SK-N-SH (cell line): Measurements from ENCODE around the gene BCAS4. TPM values are rescaled to one million over a fixed set of nuclear protein-coding genes. Genes with fewer than 3 reads are reported as not detected.

Source experiments
- CTCF ChIA-PET: fragments of 300-600, 350-600 bp; formaldehyde crosslinking; extraction: SDS; loops from one replicate; lab custom pipeline; 2021; lab: Yijun Ruan, JAX
- POLR2A ChIA-PET: fragments of 350-600 bp; sonication (Branson Sonifier 250); formaldehyde crosslinking; extraction: SDS; loops from one replicate; lab custom pipeline; 2020; ENCODE audit warnings: antibody characterized with exemption, inconsistent platforms; lab: Yijun Ruan, JAX
- DNase-seq: peaks from one replicate; pipeline ENCODE4 v3.0.0; 2012
- H2AFZ ChIP-seq: fragments of 200-600 bp; sonication (generic); 2 replicates; pipeline ENCODE4 v1.8.1; 2016; ENCODE audit warnings: antibody characterized with exemption, mild to moderate bottlenecking, low read depth
- H3F3A ChIP-seq: fragments of 200-600 bp; sonication (generic); replicated peaks from 2 replicates; pipeline ENCODE3; 2016; ENCODE audit warnings: antibody characterized with exemption, mild to moderate bottlenecking; ENCODE audit not compliant: insufficient read depth
- H3K27ac ChIP-seq, 2 experiments: fragments of 200-500 bp in 1 of 2; fragments of 200-600 bp in 1 of 2; sonication (Bioruptor generic) in 1 of 2; sonication (generic), shearing (Covaris generic) in 1 of 2; 2 replicates each; pipeline versions ENCODE4 v1.5.1 to v1.6.1; 2014 to 2016; ENCODE audit warnings: low read depth in 2 of 2, inconsistent platforms in 1 of 2, low read length in 1 of 2, mild to moderate bottlenecking in 1 of 2, mixed read lengths in 1 of 2
- H3K27me3 ChIP-seq: fragments of 200-600 bp; sonication (generic), shearing (Covaris generic); 2 replicates; pipeline ENCODE4 v1.6.1; 2016; ENCODE audit warnings: mixed run types; ENCODE audit not compliant: insufficient read depth
- H3K36me3 ChIP-seq, 2 experiments: fragments of 200-500 bp in 1 of 2; fragments of 200-600 bp in 1 of 2; sonication (Bioruptor generic) in 1 of 2; sonication (generic) in 1 of 2; replicated peaks in 1 of 2; 2 replicates each; pipeline versions ENCODE3 to v1.5.1; 2014 to 2016; ENCODE audit warnings: low read length in 1 of 2, mild to moderate bottlenecking in 1 of 2; ENCODE audit not compliant: insufficient read depth in 2 of 2, control insufficient read depth in 1 of 2
- H3K4me1 ChIP-seq, 2 experiments: fragments of 200-500 bp in 1 of 2; fragments of 200-600 bp in 1 of 2; sonication (Bioruptor generic) in 1 of 2; sonication (generic), shearing (Covaris generic) in 1 of 2; 2 replicates each; pipeline versions ENCODE4 v1.5.1 to v1.6.1; 2014 to 2016; ENCODE audit warnings: low read depth in 1 of 2, low read length in 1 of 2, mixed run types in 1 of 2; ENCODE audit not compliant: insufficient read depth in 2 of 2, control insufficient read depth in 1 of 2
- H3K4me2 ChIP-seq: fragments of 200-600 bp; sonication (generic), shearing (Covaris generic); 2 replicates; pipeline ENCODE4 v1.6.1; 2017; ENCODE audit warnings: mixed run types
- H3K4me3 ChIP-seq, 2 experiments: fragments of 200-500 bp in 1 of 2; fragments of 200-600 bp in 1 of 2; sonication (Bioruptor generic) in 1 of 2; sonication (generic), shearing (Covaris generic) in 1 of 2; 2 replicates each; pipeline versions ENCODE4 v1.5.1 to v1.8.1; 2014 to 2016; ENCODE audit warnings: low read depth in 2 of 2, inconsistent platforms in 1 of 2, low read length in 1 of 2, mild to moderate bottlenecking in 1 of 2, mixed read lengths in 1 of 2, moderate library complexity in 1 of 2
- H3K79me2 ChIP-seq: fragments of 200-600 bp; sonication (generic); 2 replicates; pipeline ENCODE4 v1.8.1; 2017; ENCODE audit warnings: mild to moderate bottlenecking; ENCODE audit not compliant: insufficient read depth
- H3K9ac ChIP-seq: fragments of 200-600 bp; sonication (generic); 2 replicates; pipeline ENCODE4 v1.6.1; 2017; ENCODE audit warnings: mixed run types
- H3K9me2 ChIP-seq: fragments of 200-600 bp; sonication (generic); 2 replicates; pipeline ENCODE4 v1.6.1; 2017; ENCODE audit warnings: mixed run types
- H3K9me3 ChIP-seq: fragments of 200-600 bp; sonication (generic); 2 replicates; pipeline ENCODE4 v1.6.1; 2017; ENCODE audit warnings: mixed run types, mild to moderate bottlenecking, moderate library complexity
- H4K20me1 ChIP-seq: fragments of 200-600 bp; sonication (generic); 2 replicates; pipeline ENCODE4 v1.6.1; 2017; ENCODE audit warnings: mild to moderate bottlenecking, mixed run types; ENCODE audit not compliant: insufficient read depth
- CTCF ChIP-seq: fragments of 200-600 bp; sonication (generic); IDR thresholded peaks from 2 replicates; pipeline ENCODE4 v1.6.1; 2017; ENCODE audit warnings: antibody characterized with exemption, mild to moderate bottlenecking, moderate library complexity
- GABPA ChIP-seq: IDR thresholded peaks from 2 replicates; pipeline ENCODE4 v1.4.0; 2012; ENCODE audit warnings: low read depth, mild to moderate bottlenecking
- JUND ChIP-seq: IDR thresholded peaks from 2 replicates; pipeline ENCODE4 v1.4.0; 2012
- MAX ChIP-seq: IDR thresholded peaks from 2 replicates; pipeline ENCODE4 v1.4.0; 2012; ENCODE audit warnings: low read depth
- NFIC ChIP-seq: IDR thresholded peaks from 2 replicates; pipeline ENCODE4 v1.4.0; 2012; ENCODE audit warnings: borderline replicate concordance
- NRF1 ChIP-seq: IDR thresholded peaks from 2 replicates; pipeline ENCODE4 v1.6.1; 2012; ENCODE audit warnings: low read depth, mild to moderate bottlenecking, low read length
- PBX3 ChIP-seq: IDR thresholded peaks from 2 replicates; pipeline ENCODE4; 2012
- POLR2AphosphoS5 ChIP-seq: IDR thresholded peaks from 2 replicates; pipeline ENCODE4 v1.6.1; 2012; ENCODE audit warnings: low read depth, low read length
- RAD21 ChIP-seq: IDR thresholded peaks from 2 replicates; pipeline ENCODE4 v1.6.1; 2012; ENCODE audit warnings: mild to moderate bottlenecking, low read length
- RCOR1 ChIP-seq: fragments of 150-350 bp; IDR thresholded peaks from 2 replicates; pipeline ENCODE4 v1.6.1; 2017; ENCODE audit warnings: antibody characterized with exemption, low read length
- REST ChIP-seq: IDR thresholded peaks from 2 replicates; pipeline ENCODE4 v1.6.1; 2012; ENCODE audit warnings: mild to moderate bottlenecking, low read depth, low read length, moderate library complexity
- SIN3A ChIP-seq: IDR thresholded peaks from 2 replicates; pipeline ENCODE4 v1.6.1; 2012; ENCODE audit warnings: low read depth, mild to moderate bottlenecking, low read length, moderate library complexity, borderline replicate concordance
- SMC3 ChIP-seq: IDR thresholded peaks from 2 replicates; pipeline ENCODE4 v1.6.1; 2012; ENCODE audit warnings: low read depth, low read length, improper control_type of control experiment
- TAF1 ChIP-seq: IDR thresholded peaks from 2 replicates; pipeline ENCODE4 v1.6.1; 2012; ENCODE audit warnings: low read depth, mild to moderate bottlenecking, low read length, moderate library complexity, borderline replicate concordance
- TEAD4 ChIP-seq: IDR thresholded peaks from 2 replicates; pipeline ENCODE4 v1.4.0; 2012; ENCODE audit warnings: mild to moderate bottlenecking, borderline replicate concordance; ENCODE audit not compliant: insufficient read depth
- USF1 ChIP-seq: IDR thresholded peaks from 2 replicates; pipeline ENCODE4 v1.4.0; 2012; ENCODE audit warnings: low read depth, borderline replicate concordance
- YY1 ChIP-seq: IDR thresholded peaks from 2 replicates; pipeline ENCODE4 v1.4.0; 2012; ENCODE audit warnings: low read depth, mild to moderate bottlenecking
- WGBS: methylation state at CpG from one replicate; pipeline ENCODE4 v1.1.6; 2017; ENCODE audit warnings: low lambda C conversion rate; 5-methylcytosine and 5-hydroxymethylcytosine counted together
- polyA plus RNA-seq, 3 experiments: library from polyadenylated mRNA; depleted of rRNA; stranded (reverse); fragments of >200 nt; gene quantifications; 2 replicates each; pipeline ENCODE4 v1.2.3, GENCODE V29; 2012

BCAS4 gene
- polyA plus RNA-seq, 1 of the 3 experiments (the other 2 are of a cell fraction) = 43.8 TPM

GRCh38 chr20:50805349-50805684 is 10.5 kb downstream of the BCAS4 start:
- H3K79me2 ChIP-seq = peaks cover 10% of the 10 kb centered on the region
- no peaks in the 10 kb centered on the region for H3K9me2 ChIP-seq
- DNase-seq = no peak
- H3K9ac ChIP-seq = no peak overlapping the region
- CTCF ChIA-PET = interaction anchor here (2.4 kb wide), 1 partner anchor 11 kb away, joined by 9 read pairs; the partner anchor contains the start of gene BCAS4
- H4K20me1 ChIP-seq = no peaks in the 10 kb centered on the region
- H3K4me1 ChIP-seq = no peaks in the 10 kb centered on the region
- no peaks in the 10 kb centered on the region for H3K36me3 ChIP-seq
- H3K4me2 ChIP-seq = no peak overlapping the region
- H3K9me3 ChIP-seq = no peaks in the 10 kb centered on the region
- TF ChIP-seq NFIC = no peak
- no peak for TF ChIP-seq NRF1
- no peak overlapping the region for H2AFZ ChIP-seq
- POLR2A ChIA-PET = no interaction called here
- H3K27me3 ChIP-seq = no peaks in the 10 kb centered on the region
- WGBS = 92% methylated on average over 1 of the region's 1 CpG
- H3K27ac ChIP-seq = no peak overlapping the region
- no peaks in the 10 kb centered on the region for H3F3A ChIP-seq
- H3K4me3 ChIP-seq = no peak overlapping the region

- no peak for DNase-seq
- no peak overlapping the region for H3K4me2 ChIP-seq
- no peaks in the 10 kb centered on the region for H3K4me1 ChIP-seq
- H3F3A ChIP-seq = no peaks in the 10 kb centered on the region
- H3K4me3 ChIP-seq = no peak overlapping the region
- POLR2A ChIA-PET = no interaction called here
- CTCF ChIA-PET = interaction anchor here (2.4 kb wide), 1 partner anchor 12 kb away, joined by 9 read pairs; the partner anchor contains the start of gene BCAS4
- H3K9ac ChIP-seq = no peak overlapping the region
- H3K36me3 ChIP-seq = no peaks in the 10 kb centered on the region
- H3K9me3 ChIP-seq = no peaks in the 10 kb centered on the region
- H4K20me1 ChIP-seq = no peaks in the 10 kb centered on the region
- no peaks in the 10 kb centered on the region for H3K9me2 ChIP-seq
- H3K27me3 ChIP-seq = no peaks in the 10 kb centered on the region
- no peak for TF ChIP-seq POLR2AphosphoS5
- TF ChIP-seq MAX = no peak
- no peak for TF ChIP-seq YY1
- no peak for TF ChIP-seq SMC3
- no peak for TF ChIP-seq NFIC
- TF ChIP-seq RAD21 = no peak
- no peak for TF ChIP-seq RCOR1
- no peak for TF ChIP-seq CTCF
- TF ChIP-seq SIN3A = no peak
- no peak for TF ChIP-seq REST
- TF ChIP-seq JUND = no peak
- TF ChIP-seq PBX3 = no peak
- no peak for TF ChIP-seq USF1
- no peak for TF ChIP-seq GABPA
- no peak for TF ChIP-seq TAF1
- no peak for TF ChIP-seq TEAD4
- TF ChIP-seq NRF1 = no peak
- no peak overlapping the region for H3K27ac ChIP-seq
- H3K79me2 ChIP-seq = peaks cover 12% of the 10 kb centered on the region
- WGBS = 90% methylated on average over 5 of the region's 5 CpGs
- H2AFZ ChIP-seq = no peak overlapping the region
Measured at GRCh38 chr20:50806126-50806768, 11.4 kb downstream of the BCAS4 start.
